Esophagus muscularis mucosa (tissue), 4 donors: ENCODE data around the gene ACBD4. TPM values are rescaled to one million over a fixed set of nuclear protein-coding genes. Genes with fewer than 3 reads are reported as not detected.

Source experiments
- DNase-seq: peaks from one replicate; pipeline ENCODE4 v3.0.0-alpha.2; 2017; ENCODE audit errors: extremely low spot score
- H3K27ac ChIP-seq, 4 donors: fragments of 200-600 bp; sonication (generic); replicated peaks in 1 of 4; 1 replicate in 3 of 4; 2 replicates in 1 of 4; pipeline ENCODE4 v1.5.1; 2016 to 2019; ENCODE audit warnings: mild to moderate bottlenecking in 1 of 4
- H3K27me3 ChIP-seq, 4 donors: fragments of 200-600 bp; sonication (generic); one replicate each; pipeline versions ENCODE4 v1.5.1 to v1.6.0; 2016 to 2019
- H3K36me3 ChIP-seq, 4 donors: fragments of 200-600 bp; sonication (generic); one replicate each; pipeline ENCODE4 v1.5.1; 2016 to 2019
- H3K4me1 ChIP-seq, 4 donors: fragments of 200-600 bp; sonication (generic); one replicate each; pipeline ENCODE4 v1.5.1; 2016 to 2019
- H3K4me3 ChIP-seq, 4 donors: fragments of 200-600 bp; sonication (generic); 1 replicate in 2 of 4; 2 replicates in 2 of 4; pipeline ENCODE4 v1.5.1; 2016 to 2019; ENCODE audit warnings: mild to moderate bottlenecking in 4 of 4, moderate library complexity in 1 of 4
- H3K9me3 ChIP-seq, 4 donors: fragments of 200-600 bp; sonication (generic); 1 replicate in 3 of 4; 2 replicates in 1 of 4; pipeline ENCODE4 v1.5.1; 2016 to 2019
- CTCF ChIP-seq, 3 experiments: fragments of 200-600 bp in 2 of 3; fragments of 450-650 bp in 1 of 3; sonication (generic) in 2 of 3; IDR thresholded peaks; one replicate each; pipeline ENCODE4 v1.5.1; 2017 to 2019; ENCODE audit warnings: antibody characterized with exemption in 3 of 3, mild to moderate bottlenecking in 2 of 3, moderate library complexity in 1 of 3
- EP300 ChIP-seq: sonication (generic); formaldehyde crosslinking; IDR thresholded peaks from one replicate; pipeline ENCODE4 v1.6.1; 2017; ENCODE audit warnings: antibody characterized with exemption
- POLR2A ChIP-seq: fragments of 450-650 bp; IDR thresholded peaks from one replicate; pipeline ENCODE4 v1.6.1; 2017; ENCODE audit warnings: antibody characterized with exemption, moderate library complexity, mild to moderate bottlenecking, low read depth
- POLR2AphosphoS5 ChIP-seq, 2 donors: sonication (generic); formaldehyde crosslinking; IDR thresholded peaks; one replicate each; pipeline ENCODE4 v1.6.1; 2017; ENCODE audit warnings: antibody characterized with exemption in 2 of 2
- WGBS: methylation state at CpG from one replicate; pipeline ENCODE4 v1.1.5; 2018; 5-methylcytosine and 5-hydroxymethylcytosine counted together
- intact Hi-C: fragments of 100-400 bp; cut with DNase I; formaldehyde crosslinking; loops from one replicate; pipeline ENCODE4 v1.15.1; 2023
- total RNA-seq, 4 donors: library from RNA; depleted of rRNA; stranded (reverse); fragments of >200 nt; gene quantifications; one replicate each; pipeline versions ENCODE4 v1.1.0 to v1.2.1, GENCODE V29; 2016

The ACBD4 gene
- total RNA-seq, 4 donors from 2014 or later = 20.9 to 34.8 (median 23.5) TPM

DNA sequence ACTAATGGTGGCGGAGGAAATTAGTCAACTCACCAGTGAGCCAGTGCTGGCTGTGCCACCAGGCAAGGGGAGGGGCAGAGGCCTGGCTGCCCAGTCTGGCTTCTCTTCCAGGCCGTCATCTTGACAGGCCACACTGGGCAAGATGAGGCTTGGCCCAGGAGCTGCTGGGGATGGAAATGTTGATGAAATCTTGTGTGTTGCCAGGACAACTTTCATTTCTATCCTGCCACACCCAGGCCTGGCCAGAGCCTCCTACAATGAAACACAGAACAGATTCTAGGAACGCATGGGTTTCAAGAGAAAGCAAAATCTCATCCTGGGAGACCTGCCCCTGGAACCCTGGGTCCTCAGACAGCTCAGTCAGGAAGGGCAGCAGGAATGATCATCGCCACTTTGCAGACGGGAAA is 35.4 kb downstream of the ACBD4 start:
- WGBS = 6% methylated on average over 2 of the region's 5 CpGs
- DNase-seq = peak; percentile 94

DNA sequence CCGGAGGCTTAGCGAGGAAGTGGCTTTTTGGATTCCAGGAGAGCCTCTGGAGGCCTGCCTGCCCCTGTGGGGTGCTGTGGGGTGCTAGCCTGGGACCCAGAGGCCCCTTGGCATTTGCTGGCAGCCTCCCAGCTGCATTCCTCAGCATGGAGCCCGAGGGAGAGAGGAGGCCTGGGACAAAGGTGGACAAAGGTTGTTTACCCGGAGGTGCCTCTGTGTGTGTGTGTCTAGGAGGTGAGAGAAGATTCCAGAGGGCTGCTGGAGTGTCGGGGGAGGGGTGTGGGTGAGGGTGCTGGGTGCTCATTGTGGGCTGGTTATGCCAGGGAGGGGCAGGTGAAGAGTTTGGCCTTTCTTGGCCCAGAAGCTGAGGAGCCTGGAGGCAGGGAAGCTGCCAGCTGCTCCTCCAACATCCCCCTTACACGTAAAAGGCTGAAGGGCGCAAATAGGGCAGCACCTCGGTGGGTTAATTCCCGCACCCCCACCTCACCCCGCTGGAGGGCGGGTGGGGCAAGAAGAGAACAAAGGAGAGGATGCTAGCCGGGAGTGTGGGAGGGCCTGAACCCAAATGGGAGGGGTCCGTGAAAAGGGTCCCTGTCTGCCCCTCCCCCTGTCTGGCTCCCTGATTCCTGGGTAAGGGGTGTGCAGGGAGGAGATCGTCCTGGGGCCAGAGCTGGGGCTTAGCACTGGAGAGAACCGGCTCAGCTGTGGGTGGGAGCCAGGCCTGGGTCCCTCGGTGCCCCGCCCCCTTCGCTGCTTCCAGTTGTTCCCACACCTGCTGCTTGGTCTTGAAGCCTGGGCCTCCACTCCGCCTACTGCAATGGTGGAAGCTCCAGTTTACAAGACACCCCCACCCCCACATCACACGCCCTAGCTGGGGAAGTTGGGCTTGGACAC is 36.1 kb downstream of the ACBD4 start:
- TF ChIP-seq POLR2A (no peak), POLR2AphosphoS5 (IDR thresholded peaks at IDR 0.05) (no peak), CTCF (IDR thresholded peaks at IDR 0.05) (no peak), EP300 (no peak)
- 30% methylated on average over 10 of the region's 20 CpGs for WGBS
- no peaks in the 10 kb centered on the region for H3K9me3 ChIP-seq
- H3K4me3 ChIP-seq = peak overlapping the region; percentile 48 to 63 (median 52)
- H3K4me1 ChIP-seq = peaks cover 25 to 56% (median 51%) of the 10 kb centered on the region in 4 donors
- H3K27ac ChIP-seq = peak overlapping the region; percentile 88 to 97 (median 90)
- peaks cover 0 to 12% (median 10%) of the 10 kb centered on the region in 4 donors for H3K36me3 ChIP-seq
- intact Hi-C loops = no loop called here
- H3K27me3 ChIP-seq = no peaks in the 10 kb centered on the region
- DNase-seq = no peak

More for the DNA sequence above, 35.4 kb downstream of the ACBD4 start:
- Histone ChIP-seq H3K4me1 (peaks cover 25 to 49% (median 44%) of the 10 kb centered on the region in 4 donors), H3K4me3 (peak overlapping the region; percentile 48 to 63 (median 52)), H3K9me3 (no peaks in the 10 kb centered on the region), H3K27ac (peak overlapping the region; percentile 88 to 97 (median 90)), H3K36me3 (peaks cover 0 to 12% (median 10%) of the 10 kb centered on the region in 4 donors), H3K27me3 (no peaks in the 10 kb centered on the region)
- TF ChIP-seq POLR2AphosphoS5 (IDR thresholded peaks at IDR 0.05) = peak; percentile 71 to 83
- no peak for TF ChIP-seq EP300
- TF ChIP-seq CTCF (IDR thresholded peaks at IDR 0.05) = no peak
- no peak for TF ChIP-seq POLR2A
- intact Hi-C loops = no loop called here

DNA sequence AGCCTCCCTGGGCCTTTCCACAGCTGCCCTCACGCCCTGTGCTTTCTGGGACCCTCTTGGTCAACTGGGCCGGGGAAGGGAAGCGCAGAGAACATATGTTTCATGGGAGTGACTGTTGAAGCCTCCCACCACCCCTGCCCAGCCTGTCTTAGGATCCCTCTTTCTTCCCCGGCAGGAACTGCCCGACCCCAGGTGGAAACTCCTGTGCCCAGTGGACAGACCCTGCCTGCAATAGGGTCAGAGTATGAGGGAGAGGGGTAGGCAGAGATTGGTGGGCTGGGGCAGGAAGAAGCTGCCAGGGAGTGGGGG is 36.7 kb downstream of the ACBD4 start:
- no peaks in the 10 kb centered on the region for H3K9me3 ChIP-seq
- H3K27me3 ChIP-seq = no peaks in the 10 kb centered on the region
- H3K4me1 ChIP-seq = peaks cover 25 to 57% (median 54%) of the 10 kb centered on the region in 4 donors
- no peak for DNase-seq
- peak overlapping the region; percentile 48 to 63 (median 52) for H3K4me3 ChIP-seq
- H3K27ac ChIP-seq = peak overlapping the region; percentile 88 to 97 (median 90)
- H3K36me3 ChIP-seq = peaks cover 0 to 12% (median 10%) of the 10 kb centered on the region in 4 donors
- no peak for TF ChIP-seq POLR2A
- no peak for TF ChIP-seq POLR2AphosphoS5 (IDR thresholded peaks at IDR 0.05)
- no peak for TF ChIP-seq CTCF (IDR thresholded peaks at IDR 0.05)
- TF ChIP-seq EP300 = no peak
- 57% methylated on average over 5 of the region's 5 CpGs for WGBS
- intact Hi-C loops = no loop called here

DNA sequence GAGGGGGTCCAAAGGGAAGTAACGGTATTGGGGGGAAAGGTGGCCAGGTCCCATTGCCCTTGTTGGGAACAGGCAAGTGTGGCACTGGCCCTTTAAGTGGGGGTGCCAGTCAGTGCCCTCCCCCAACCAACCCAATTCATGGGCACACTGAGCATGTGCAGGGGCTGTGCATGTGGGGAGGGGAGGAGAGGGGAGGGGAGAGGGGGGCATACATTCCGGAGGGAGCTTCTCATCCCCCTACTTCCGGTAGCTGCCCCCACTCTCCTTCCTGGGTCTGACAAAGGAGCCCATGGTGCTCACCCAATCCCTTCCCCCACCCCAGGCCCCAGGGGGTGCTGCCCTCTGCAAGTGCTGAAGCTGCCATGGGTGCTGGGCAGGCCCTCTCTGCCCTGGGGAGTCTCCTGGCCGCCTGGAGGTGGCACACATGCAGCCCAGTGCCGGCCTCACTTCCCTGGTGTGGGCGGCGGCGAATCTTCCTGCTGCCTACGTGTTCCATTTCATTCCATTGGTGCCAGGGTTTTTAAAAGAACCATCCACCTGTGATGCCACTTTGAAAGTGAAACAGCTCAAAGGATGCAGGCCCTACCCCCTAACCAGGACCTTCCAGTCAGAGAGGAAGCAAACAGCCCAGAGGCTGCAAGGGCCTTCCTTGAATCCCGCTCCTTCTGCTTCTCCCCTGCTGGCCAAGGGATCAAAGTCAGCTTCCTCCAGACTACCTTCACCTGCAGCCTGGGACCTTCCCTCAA is 37.2 kb downstream of the ACBD4 start:
- no peak for DNase-seq
- no peak for TF ChIP-seq POLR2A
- TF ChIP-seq CTCF (IDR thresholded peaks at IDR 0.05) = peak in 1 of 3 experiments; percentile 8
- TF ChIP-seq POLR2AphosphoS5 (IDR thresholded peaks at IDR 0.05) = peak; percentile 35 to 42
- 27% methylated on average over 8 of the region's 10 CpGs for WGBS
- Histone ChIP-seq H3K4me3 (peak overlapping the region; percentile 48 to 63 (median 52)), H3K9me3 (no peaks in the 10 kb centered on the region), H3K4me1 (peaks cover 25 to 57% (median 54%) of the 10 kb centered on the region in 4 donors), H3K27ac (peak overlapping the region; percentile 88 to 97 (median 90)), H3K27me3 (no peaks in the 10 kb centered on the region), H3K36me3 (peaks cover 0 to 12% (median 10%) of the 10 kb centered on the region in 4 donors)
- intact Hi-C loops = no loop called here
